ENCODE measurements around the gene ABCC3. TPM values are rescaled to one million over a fixed set of nuclear protein-coding genes. Genes with fewer than 3 reads are reported as not detected.

ABCC3 gene
- total RNA-seq, 1 donor from 2014 or later: 1.2 TPM

GRCh38 chr17:50668025-50668837 is 33.5 kb downstream of the ABCC3 start:
- no peaks in the 10 kb centered on the region for H3K27me3 Mint-ChIP-seq (ENCODE audit: low read depth)
- no peak overlapping the region for H3K27ac Mint-ChIP-seq
- TF ChIP-seq, protein P1, sequence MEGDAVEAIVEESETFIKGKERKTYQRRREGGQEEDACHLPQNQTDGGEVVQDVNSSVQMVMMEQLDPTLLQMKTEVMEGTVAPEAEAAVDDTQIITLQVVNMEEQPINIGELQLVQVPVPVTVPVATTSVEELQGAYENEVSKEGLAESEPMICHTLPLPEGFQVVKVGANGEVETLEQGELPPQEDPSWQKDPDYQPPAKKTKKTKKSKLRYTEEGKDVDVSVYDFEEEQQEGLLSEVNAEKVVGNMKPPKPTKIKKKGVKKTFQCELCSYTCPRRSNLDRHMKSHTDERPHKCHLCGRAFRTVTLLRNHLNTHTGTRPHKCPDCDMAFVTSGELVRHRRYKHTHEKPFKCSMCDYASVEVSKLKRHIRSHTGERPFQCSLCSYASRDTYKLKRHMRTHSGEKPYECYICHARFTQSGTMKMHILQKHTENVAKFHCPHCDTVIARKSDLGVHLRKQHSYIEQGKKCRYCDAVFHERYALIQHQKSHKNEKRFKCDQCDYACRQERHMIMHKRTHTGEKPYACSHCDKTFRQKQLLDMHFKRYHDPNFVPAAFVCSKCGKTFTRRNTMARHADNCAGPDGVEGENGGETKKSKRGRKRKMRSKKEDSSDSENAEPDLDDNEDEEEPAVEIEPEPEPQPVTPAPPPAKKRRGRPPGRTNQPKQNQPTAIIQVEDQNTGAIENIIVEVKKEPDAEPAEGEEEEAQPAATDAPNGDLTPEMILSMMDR (IDR thresholded peaks at IDR 0.05; ENCODE audit: unreplicated experiment): no peak
- no peaks in the 10 kb centered on the region for H3K9me3 Mint-ChIP-seq
- peaks cover 10% of the 10 kb centered on the region for H3K4me1 Mint-ChIP-seq
- no peak overlapping the region for H3K4me3 Mint-ChIP-seq
- DNase-seq (ENCODE audit: low spot score in 2 of 2, unreplicated experiment in 2 of 2): no peak
- no peaks in the 10 kb centered on the region for H3K36me3 Mint-ChIP-seq

DNA sequence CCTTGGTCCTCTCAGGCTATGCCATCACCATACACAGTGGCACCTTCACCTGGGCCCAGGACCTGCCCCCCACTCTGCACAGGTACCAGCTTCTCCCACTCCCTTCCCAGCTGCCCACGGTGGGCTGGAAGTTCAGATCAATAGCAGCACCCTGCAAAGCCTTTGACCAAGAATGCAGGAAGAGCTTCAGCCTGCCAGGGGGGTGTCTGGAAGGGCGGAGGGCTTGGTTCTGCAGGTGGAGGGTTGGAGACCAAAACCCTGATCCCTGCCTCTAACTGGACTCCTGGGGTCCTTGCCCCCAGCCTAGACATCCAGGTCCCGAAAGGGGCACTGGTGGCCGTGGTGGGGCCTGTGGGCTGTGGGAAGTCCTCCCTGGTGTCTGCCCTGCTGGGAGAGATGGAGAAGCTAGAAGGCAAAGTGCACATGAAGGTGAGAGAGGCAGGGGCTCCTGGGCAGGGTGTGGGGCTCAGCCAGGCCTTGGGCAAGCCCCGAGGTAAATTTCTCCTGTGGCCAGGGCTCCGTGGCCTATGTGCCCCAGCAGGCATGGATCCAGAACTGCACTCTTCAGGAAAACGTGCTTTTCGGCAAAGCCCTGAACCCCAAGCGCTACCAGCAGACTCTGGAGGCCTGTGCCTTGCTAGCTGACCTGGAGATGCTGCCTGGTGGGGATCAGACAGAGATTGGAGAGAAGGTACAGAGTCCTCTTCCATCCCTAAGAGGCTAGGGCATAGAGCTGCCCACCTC is 34.3 kb downstream of the ABCC3 start:
- no peaks in the 10 kb centered on the region for H3K9me3 Mint-ChIP-seq
- DNase-seq (ENCODE audit: low spot score in 2 of 2, unreplicated experiment in 2 of 2): no peak
- H3K27ac Mint-ChIP-seq: no peak overlapping the region
- no peaks in the 10 kb centered on the region for H3K27me3 Mint-ChIP-seq (ENCODE audit: low read depth)
- H3K4me1 Mint-ChIP-seq: peaks cover 10% of the 10 kb centered on the region
- no peaks in the 10 kb centered on the region for H3K36me3 Mint-ChIP-seq
- TF ChIP-seq, protein P1 (IDR thresholded peaks at IDR 0.05; ENCODE audit: unreplicated experiment): no peak
- H3K4me3 Mint-ChIP-seq: no peak overlapping the region

GRCh38 chr17:50672071-50672470 is 37.4 kb downstream of the ABCC3 start:
- Mint-ChIP-seq H3K9me3 (no peaks in the 10 kb centered on the region), H3K4me3 (no peak overlapping the region), H3K27ac (no peak overlapping the region), H3K4me1 (peaks cover 10% of the 10 kb centered on the region), H3K27me3 (ENCODE audit: low read depth) (no peaks in the 10 kb centered on the region), H3K36me3 (no peaks in the 10 kb centered on the region)
- TF ChIP-seq, protein P1 (IDR thresholded peaks at IDR 0.05; ENCODE audit: unreplicated experiment): no peak
- no peak for DNase-seq (ENCODE audit: low spot score in 2 of 2, unreplicated experiment in 2 of 2)

- TF ChIP-seq, protein P1 (IDR thresholded peaks at IDR 0.05; ENCODE audit: unreplicated experiment): no peak
- H3K27ac Mint-ChIP-seq: no peak overlapping the region
- peaks cover 10% of the 10 kb centered on the region for H3K4me1 Mint-ChIP-seq
- H3K4me3 Mint-ChIP-seq: no peak overlapping the region
- no peak for DNase-seq (ENCODE audit: low spot score in 2 of 2, unreplicated experiment in 2 of 2)
- H3K9me3 Mint-ChIP-seq: no peaks in the 10 kb centered on the region
- H3K36me3 Mint-ChIP-seq: no peaks in the 10 kb centered on the region
- no peaks in the 10 kb centered on the region for H3K27me3 Mint-ChIP-seq (ENCODE audit: low read depth)
Measured at GRCh38 chr17:50672831-50673551, 38.3 kb downstream of the ABCC3 start.

- Mint-ChIP-seq H3K9me3 (no peaks in the 10 kb centered on the region), H3K27ac (no peak overlapping the region)
Measured at GRCh38 chr17:50675190-50675589, 40.5 kb downstream of the ABCC3 start.

More at GRCh38 chr17:50675190-50675589, 40.5 kb downstream of the ABCC3 start:
- Mint-ChIP-seq H3K27me3 (ENCODE audit: low read depth) (no peaks in the 10 kb centered on the region), H3K36me3 (no peaks in the 10 kb centered on the region), H3K4me3 (no peak overlapping the region), H3K4me1 (peaks cover 10% of the 10 kb centered on the region)
- TF ChIP-seq, protein P1 (IDR thresholded peaks at IDR 0.05; ENCODE audit: unreplicated experiment): no peak
- DNase-seq (ENCODE audit: low spot score in 2 of 2, unreplicated experiment in 2 of 2): no peak

Measured in mesothelial cell of epicardium (in vitro differentiated cells).